H1 (cell line): ENCODE measurements around the gene MSH4. TPM values are rescaled to one million over a fixed set of nuclear protein-coding genes. Genes with fewer than 3 reads are reported as not detected.

ENCODE experiments used
- ATF3 ChIP-seq: IDR thresholded peaks from 2 replicates; pipeline ENCODE4 v1.6.1; 2011; ENCODE audit warnings: low read depth, mild to moderate bottlenecking, low read length; ENCODE audit not compliant: insufficient read depth
- SIRT6 ChIP-seq: IDR thresholded peaks from one replicate; pipeline ENCODE4 v1.7.1; 2012; ENCODE audit warnings: low read length, inconsistent platforms
- polyA plus RNA-seq, 7 experiments: library from polyadenylated mRNA; depleted of rRNA in 3 of 7; stranded (reverse) in 5 of 7; unstranded in 2 of 7; fragments of >200 nt in 5 of 7; fragments of 200-250 nt in 2 of 7; gene quantifications; 1 replicate in 5 of 7; 2 replicates in 1 of 7; 4 replicates in 1 of 7; pipeline versions ENCODE4 v1.2.1 to v1.2.3, GENCODE V29; 2011 to 2013; ENCODE audit warnings: missing spikeins in 2 of 7, mixed read lengths in 2 of 7
- total RNA-seq: library from RNA; stranded (reverse); fragmentation: NEBNext Ultra II Directional; extraction: Animal tissue kit (Norgen Biotek cat#: 25700); gene quantifications from 2 replicates; pipeline ENCODE4 v1.2.1, GENCODE V29; 2021
- TF ChIP-seq, protein P1 (sequence below): fragments of 300-600 bp; sonication (generic); IDR thresholded peaks from 2 replicates; pipeline ENCODE4 v1.7.1; 2012; ENCODE audit warnings: low read length, moderate library complexity, mild to moderate bottlenecking, inconsistent platforms; ENCODE audit not compliant: insufficient replicate concordance

The MSH4 gene
- total and polyA plus RNA-seq, 2 of the 8 experiments (the other 6 are each of a cell fraction or from before 2014, with no cell fraction given) = 0.03 to 0.22 TPM

DNA sequence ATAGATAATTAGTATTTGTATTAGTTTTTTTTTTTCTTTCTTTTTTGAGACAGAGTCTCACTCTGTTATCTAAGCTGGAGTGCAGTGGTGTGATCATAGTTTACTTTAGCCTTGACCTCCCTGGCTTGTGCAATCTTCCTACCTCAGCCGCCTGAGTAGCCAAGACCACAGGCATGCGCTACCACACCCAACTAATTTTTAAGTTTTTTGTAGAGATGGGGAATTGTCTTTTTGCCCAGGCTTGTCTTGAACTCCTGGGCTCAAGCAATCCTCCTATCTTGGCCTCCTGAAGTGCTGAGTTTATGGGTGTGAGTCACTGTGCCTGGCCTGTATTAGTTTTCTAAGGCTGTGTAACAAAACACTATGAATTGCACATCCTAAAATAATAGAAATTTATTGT is 58.3 kb downstream of the MSH4 start (continued):
- TF ChIP-seq, protein P1, sequence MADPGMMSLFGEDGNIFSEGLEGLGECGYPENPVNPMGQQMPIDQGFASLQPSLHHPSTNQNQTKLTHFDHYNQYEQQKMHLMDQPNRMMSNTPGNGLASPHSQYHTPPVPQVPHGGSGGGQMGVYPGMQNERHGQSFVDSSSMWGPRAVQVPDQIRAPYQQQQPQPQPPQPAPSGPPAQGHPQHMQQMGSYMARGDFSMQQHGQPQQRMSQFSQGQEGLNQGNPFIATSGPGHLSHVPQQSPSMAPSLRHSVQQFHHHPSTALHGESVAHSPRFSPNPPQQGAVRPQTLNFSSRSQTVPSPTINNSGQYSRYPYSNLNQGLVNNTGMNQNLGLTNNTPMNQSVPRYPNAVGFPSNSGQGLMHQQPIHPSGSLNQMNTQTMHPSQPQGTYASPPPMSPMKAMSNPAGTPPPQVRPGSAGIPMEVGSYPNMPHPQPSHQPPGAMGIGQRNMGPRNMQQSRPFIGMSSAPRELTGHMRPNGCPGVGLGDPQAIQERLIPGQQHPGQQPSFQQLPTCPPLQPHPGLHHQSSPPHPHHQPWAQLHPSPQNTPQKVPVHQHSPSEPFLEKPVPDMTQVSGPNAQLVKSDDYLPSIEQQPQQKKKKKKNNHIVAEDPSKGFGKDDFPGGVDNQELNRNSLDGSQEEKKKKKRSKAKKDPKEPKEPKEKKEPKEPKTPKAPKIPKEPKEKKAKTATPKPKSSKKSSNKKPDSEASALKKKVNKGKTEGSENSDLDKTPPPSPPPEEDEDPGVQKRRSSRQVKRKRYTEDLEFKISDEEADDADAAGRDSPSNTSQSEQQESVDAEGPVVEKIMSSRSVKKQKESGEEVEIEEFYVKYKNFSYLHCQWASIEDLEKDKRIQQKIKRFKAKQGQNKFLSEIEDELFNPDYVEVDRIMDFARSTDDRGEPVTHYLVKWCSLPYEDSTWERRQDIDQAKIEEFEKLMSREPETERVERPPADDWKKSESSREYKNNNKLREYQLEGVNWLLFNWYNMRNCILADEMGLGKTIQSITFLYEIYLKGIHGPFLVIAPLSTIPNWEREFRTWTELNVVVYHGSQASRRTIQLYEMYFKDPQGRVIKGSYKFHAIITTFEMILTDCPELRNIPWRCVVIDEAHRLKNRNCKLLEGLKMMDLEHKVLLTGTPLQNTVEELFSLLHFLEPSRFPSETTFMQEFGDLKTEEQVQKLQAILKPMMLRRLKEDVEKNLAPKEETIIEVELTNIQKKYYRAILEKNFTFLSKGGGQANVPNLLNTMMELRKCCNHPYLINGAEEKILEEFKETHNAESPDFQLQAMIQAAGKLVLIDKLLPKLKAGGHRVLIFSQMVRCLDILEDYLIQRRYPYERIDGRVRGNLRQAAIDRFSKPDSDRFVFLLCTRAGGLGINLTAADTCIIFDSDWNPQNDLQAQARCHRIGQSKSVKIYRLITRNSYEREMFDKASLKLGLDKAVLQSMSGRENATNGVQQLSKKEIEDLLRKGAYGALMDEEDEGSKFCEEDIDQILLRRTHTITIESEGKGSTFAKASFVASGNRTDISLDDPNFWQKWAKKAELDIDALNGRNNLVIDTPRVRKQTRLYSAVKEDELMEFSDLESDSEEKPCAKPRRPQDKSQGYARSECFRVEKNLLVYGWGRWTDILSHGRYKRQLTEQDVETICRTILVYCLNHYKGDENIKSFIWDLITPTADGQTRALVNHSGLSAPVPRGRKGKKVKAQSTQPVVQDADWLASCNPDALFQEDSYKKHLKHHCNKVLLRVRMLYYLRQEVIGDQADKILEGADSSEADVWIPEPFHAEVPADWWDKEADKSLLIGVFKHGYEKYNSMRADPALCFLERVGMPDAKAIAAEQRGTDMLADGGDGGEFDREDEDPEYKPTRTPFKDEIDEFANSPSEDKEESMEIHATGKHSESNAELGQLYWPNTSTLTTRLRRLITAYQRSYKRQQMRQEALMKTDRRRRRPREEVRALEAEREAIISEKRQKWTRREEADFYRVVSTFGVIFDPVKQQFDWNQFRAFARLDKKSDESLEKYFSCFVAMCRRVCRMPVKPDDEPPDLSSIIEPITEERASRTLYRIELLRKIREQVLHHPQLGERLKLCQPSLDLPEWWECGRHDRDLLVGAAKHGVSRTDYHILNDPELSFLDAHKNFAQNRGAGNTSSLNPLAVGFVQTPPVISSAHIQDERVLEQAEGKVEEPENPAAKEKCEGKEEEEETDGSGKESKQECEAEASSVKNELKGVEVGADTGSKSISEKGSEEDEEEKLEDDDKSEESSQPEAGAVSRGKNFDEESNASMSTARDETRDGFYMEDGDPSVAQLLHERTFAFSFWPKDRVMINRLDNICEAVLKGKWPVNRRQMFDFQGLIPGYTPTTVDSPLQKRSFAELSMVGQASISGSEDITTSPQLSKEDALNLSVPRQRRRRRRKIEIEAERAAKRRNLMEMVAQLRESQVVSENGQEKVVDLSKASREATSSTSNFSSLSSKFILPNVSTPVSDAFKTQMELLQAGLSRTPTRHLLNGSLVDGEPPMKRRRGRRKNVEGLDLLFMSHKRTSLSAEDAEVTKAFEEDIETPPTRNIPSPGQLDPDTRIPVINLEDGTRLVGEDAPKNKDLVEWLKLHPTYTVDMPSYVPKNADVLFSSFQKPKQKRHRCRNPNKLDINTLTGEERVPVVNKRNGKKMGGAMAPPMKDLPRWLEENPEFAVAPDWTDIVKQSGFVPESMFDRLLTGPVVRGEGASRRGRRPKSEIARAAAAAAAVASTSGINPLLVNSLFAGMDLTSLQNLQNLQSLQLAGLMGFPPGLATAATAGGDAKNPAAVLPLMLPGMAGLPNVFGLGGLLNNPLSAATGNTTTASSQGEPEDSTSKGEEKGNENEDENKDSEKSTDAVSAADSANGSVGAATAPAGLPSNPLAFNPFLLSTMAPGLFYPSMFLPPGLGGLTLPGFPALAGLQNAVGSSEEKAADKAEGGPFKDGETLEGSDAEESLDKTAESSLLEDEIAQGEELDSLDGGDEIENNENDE = no peak
- TF ChIP-seq SIRT6 = no peak
- TF ChIP-seq ATF3 = no peak
- TF ChIP-seq, all 59 proteins: peak for 0
